Activated T-cell treated with anti-CD3 and anti-CD28 coated beads, Interleukin-2, amount 50 U/mL, for 48 hours (primary cell): ENCODE measurements around the gene C5AR1.
"Not testable (repeated sequence)": the region's sequence is repeated elsewhere in the genome, so short reads cannot be mapped to it uniquely, and the experiment has no call there.

ENCODE experiments used
- DNase-seq, 2 experiments: peaks; one replicate each; pipeline ENCODE4 v3.0.0-alpha.2; 2020

C5AR1 gene

GRCh38 chr19:47309608-47310007 is at the start of gene C5AR1:
TSS of gene C5AR1 (plus strand) at chr19:47309861. CDS start at chr19:47309896, 35 bp downstream.
- DNase-seq, result no peak

- DNase-seq, result no peak
Observed at GRCh38 chr19:47260476-47260875, 49.2 kb upstream of the C5AR1 start.

- DNase-seq, result not testable (repeated sequence)
Observed at GRCh38 chr19:47261946-47262793, 47.5 kb upstream of the C5AR1 start.

- no peak for DNase-seq
Observed at GRCh38 chr19:47264629-47265028, 45.0 kb upstream of the C5AR1 start.

GRCh38 chr19:47266401-47266941 is 43.2 kb upstream of the C5AR1 start:
- DNase-seq, result no peak

- no peak for DNase-seq
Observed at GRCh38 chr19:47267350-47267759, 42.3 kb upstream of the C5AR1 start.

- no peak for DNase-seq
Observed at GRCh38 chr19:47268028-47268427, 41.6 kb upstream of the C5AR1 start.

GRCh38 chr19:47269596-47269995 is 40.1 kb upstream of the C5AR1 start:
- DNase-seq, result no peak

GRCh38 chr19:47270408-47270807 is 39.3 kb upstream of the C5AR1 start:
- no peak for DNase-seq

- no peak for DNase-seq
Observed at GRCh38 chr19:47271949-47272348, 37.7 kb upstream of the C5AR1 start.

GRCh38 chr19:47272448-47273312 is 37.0 kb upstream of the C5AR1 start:
- DNase-seq, result peak in 1 of 2 experiments; percentile 40

- DNase-seq, result peak; percentile 92 to 94
Observed at GRCh38 chr19:47273313-47274070, 36.2 kb upstream of the C5AR1 start.

GRCh38 chr19:47274071-47274890 is 35.4 kb upstream of the C5AR1 start, which contains the start of gene INAFM1:
TSS of gene INAFM1 (plus strand) at chr19:47274885. CDS start at chr19:47274920, 35 bp downstream.
- DNase-seq, result peak; percentile 100

GRCh38 chr19:47274891-47275761 is 34.5 kb upstream of the C5AR1 start:
- no peak for DNase-seq

GRCh38 chr19:47275791-47276461 is 33.7 kb upstream of the C5AR1 start:
- DNase-seq, result no peak

- not testable (repeated sequence) for DNase-seq
Observed at GRCh38 chr19:47276513-47276912, 33.1 kb upstream of the C5AR1 start.

- peak; percentile 83 to 85 for DNase-seq
Observed at GRCh38 chr19:47280183-47280797, 29.4 kb upstream of the C5AR1 start.

- no peak for DNase-seq
Observed at GRCh38 chr19:47283405-47284059, 26.1 kb upstream of the C5AR1 start.

- no peak for DNase-seq
Observed at GRCh38 chr19:47284324-47284899, 25.2 kb upstream of the C5AR1 start.
